ENCODE measurements around the gene RPS6KA1. TPM values are rescaled to one million over a fixed set of nuclear protein-coding genes. Genes with fewer than 3 reads are reported as not detected.

The RPS6KA1 gene
- total and polyA plus RNA-seq, 2 of the 8 experiments (the other 6 are each of a cell fraction or from before 2014, with no cell fraction given): 44.3 to 55.0 TPM

GRCh38 chr1:26555550-26555981 lies 26.0 kb downstream of the RPS6KA1 start:
- Histone ChIP-seq H3K56ac (replicated peaks; ENCODE audit: insufficient read length, low read depth, low read length) (no peak overlapping the region), H3K18ac (ENCODE audit: extremely low read depth, low read length) (no peak overlapping the region), H2BK120ac (replicated peaks; ENCODE audit: low read depth, low read length) (no peak overlapping the region), H3K4me1 (replicated peaks in 1 of 4; ENCODE audit: control insufficient read depth in 3 of 4, insufficient read depth in 4 of 4, low read length in 3 of 4) (no peaks in the 10 kb centered on the region), H4K91ac (replicated peaks; ENCODE audit: insufficient read length, low read length) (no peak overlapping the region), H3K4me2 (ENCODE audit: insufficient read depth in 1 of 2, low read depth in 2 of 2, low read length in 2 of 2) (no peak overlapping the region), H3K36me3 (ENCODE audit: control insufficient read depth in 2 of 4, insufficient read depth in 4 of 4, low read length in 3 of 4) (peaks cover 7 to 48% (median 16%) of the 10 kb centered on the region in 4 experiments; a peak in 7 of 8 replicates), H3K79me2 (ENCODE audit: control insufficient read depth in 1 of 2, insufficient read depth in 2 of 2, low read length in 2 of 2) (no peaks in the 10 kb centered on the region), H2BK12ac (ENCODE audit: low read depth, low read length) (no peak overlapping the region), H2BK15ac (ENCODE audit: low read length) (no peak overlapping the region), H3K23ac (ENCODE audit: insufficient read length) (no peak overlapping the region), H3K79me1 (ENCODE audit: low read depth, low read length) (no peaks in the 10 kb centered on the region), H3K9ac (replicated peaks in 1 of 4; ENCODE audit: extremely low read depth in 1 of 4, low read depth in 3 of 4, low read length in 3 of 4) (no peak overlapping the region), H3K23me2 (ENCODE audit: low read depth, low read length) (no peaks in the 10 kb centered on the region), H2AFZ (ENCODE audit: low read length) (no peak overlapping the region), H4K5ac (ENCODE audit: insufficient read length, low read depth, low read length) (no peak overlapping the region), H2BK5ac (ENCODE audit: low read depth, low read length) (no peak overlapping the region), H3K9me3 (ENCODE audit: insufficient read depth in 2 of 2, low read depth in 1 of 2, low read length in 1 of 2) (no peaks in the 10 kb centered on the region), H4K8ac (ENCODE audit: extremely low read depth, insufficient read depth, low read length) (no peak overlapping the region), H2BK20ac (ENCODE audit: low read length) (no peak overlapping the region), H3K4me3 (ENCODE audit: extremely low read depth in 1 of 4, insufficient read depth in 2 of 4, low read depth in 3 of 4, low read length in 4 of 4) (no peak overlapping the region), H3K4ac (replicated peaks; ENCODE audit: insufficient read length, low read depth, low read length) (no peak overlapping the region), H4K20me1 (replicated peaks in 1 of 2; ENCODE audit: control insufficient read depth in 1 of 2, insufficient read depth in 2 of 2, low read length in 2 of 2) (peaks cover 2 to 8% of the 10 kb centered on the region in 2 experiments), H3K14ac (ENCODE audit: insufficient read length) (no peak overlapping the region), H3K27me3 (replicated peaks in 1 of 4; ENCODE audit: control insufficient read depth in 3 of 4, extremely low read depth in 1 of 4, insufficient read depth in 3 of 4, low read length in 3 of 4) (no peaks in the 10 kb centered on the region), H3K27ac (ENCODE audit: low read depth, low read length) (no peak overlapping the region), H2AK5ac (ENCODE audit: low read depth, low read length) (no peak overlapping the region)
- DNase-seq (ENCODE audit: low read depth in 1 of 2, low spot score in 2 of 2): no peak
- WGBS, 2 experiments (ENCODE audit: extremely low coverage in 1 of 2, insufficient coverage in 1 of 2, insufficient read length in 1 of 2, insufficient replicate concordance in 2 of 2, low coverage in 1 of 2, low lambda C conversion rate in 2 of 2, missing lambda C conversion rate in 1 of 2): 89% methylated on average over 11 of the region's 11 CpGs; no CpG with 5 or more reads in 1 of the 2 experiments
- POLR2A ChIA-PET (ENCODE audit: partially characterized antibody): interaction anchor here (1.0 to 1.7 kb wide), 3 partner anchors 9 to 25 kb away, joined by 3 to 8 read pairs (median 3); no protein-coding TSS in a partner anchor
- no peak for TF ChIP-seq CHD1 (IDR thresholded peaks at IDR 0.05; ENCODE audit: low read depth, low read length)
- no peak for TF ChIP-seq CTBP2 (IDR thresholded peaks at IDR 0.05; ENCODE audit: borderline replicate concordance, insufficient read depth, insufficient read length, low read length)
- TF ChIP-seq SUZ12 (IDR thresholded peaks at IDR 0.05; ENCODE audit: low read length): no peak
- TF ChIP-seq, protein P1, sequence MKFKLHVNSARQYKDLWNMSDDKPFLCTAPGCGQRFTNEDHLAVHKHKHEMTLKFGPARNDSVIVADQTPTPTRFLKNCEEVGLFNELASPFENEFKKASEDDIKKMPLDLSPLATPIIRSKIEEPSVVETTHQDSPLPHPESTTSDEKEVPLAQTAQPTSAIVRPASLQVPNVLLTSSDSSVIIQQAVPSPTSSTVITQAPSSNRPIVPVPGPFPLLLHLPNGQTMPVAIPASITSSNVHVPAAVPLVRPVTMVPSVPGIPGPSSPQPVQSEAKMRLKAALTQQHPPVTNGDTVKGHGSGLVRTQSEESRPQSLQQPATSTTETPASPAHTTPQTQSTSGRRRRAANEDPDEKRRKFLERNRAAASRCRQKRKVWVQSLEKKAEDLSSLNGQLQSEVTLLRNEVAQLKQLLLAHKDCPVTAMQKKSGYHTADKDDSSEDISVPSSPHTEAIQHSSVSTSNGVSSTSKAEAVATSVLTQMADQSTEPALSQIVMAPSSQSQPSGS (IDR thresholded peaks at IDR 0.05; ENCODE audit: low read length): no peak
- TF ChIP-seq BRCA1 (IDR thresholded peaks at IDR 0.05; ENCODE audit: low read depth, low read length): no peak
- TF ChIP-seq SIX5 (IDR thresholded peaks at IDR 0.05; ENCODE audit: low read depth, low read length): no peak
- no peak for TF ChIP-seq CBX5 (IDR thresholded peaks at IDR 0.05; ENCODE audit: low read depth, low read length)
- FAIRE-seq: no peak
- CTCF ChIA-PET (ENCODE audit: partially characterized antibody): interaction anchor here (1.3 to 7.6 kb wide), 2 partner anchors 16 to 42 kb away, joined by 3 to 81 read pairs; no protein-coding TSS in a partner anchor

All from H1 (cell line).